Head of caudate nucleus (tissue), 42 donors: ENCODE measurements around the gene HMGCS2.
"Not testable (repeated sequence)": the region's sequence is repeated elsewhere in the genome, so short reads cannot be mapped to it uniquely, and the experiment has no call there.

Source experiments
- DNase-seq, 42 donors: peaks; one replicate each; pipeline versions ENCODE4 v3.0.0 to v3.0.0-alpha.2; 2020 to 2021; ENCODE audit warnings: mixed read lengths in 7 of 42
- intact Hi-C: fragments of 100-400 bp; cut with DNase I; formaldehyde crosslinking; loops from one replicate; pipeline ENCODE4 v1.15.0; 2022

Gene HMGCS2

DNA sequence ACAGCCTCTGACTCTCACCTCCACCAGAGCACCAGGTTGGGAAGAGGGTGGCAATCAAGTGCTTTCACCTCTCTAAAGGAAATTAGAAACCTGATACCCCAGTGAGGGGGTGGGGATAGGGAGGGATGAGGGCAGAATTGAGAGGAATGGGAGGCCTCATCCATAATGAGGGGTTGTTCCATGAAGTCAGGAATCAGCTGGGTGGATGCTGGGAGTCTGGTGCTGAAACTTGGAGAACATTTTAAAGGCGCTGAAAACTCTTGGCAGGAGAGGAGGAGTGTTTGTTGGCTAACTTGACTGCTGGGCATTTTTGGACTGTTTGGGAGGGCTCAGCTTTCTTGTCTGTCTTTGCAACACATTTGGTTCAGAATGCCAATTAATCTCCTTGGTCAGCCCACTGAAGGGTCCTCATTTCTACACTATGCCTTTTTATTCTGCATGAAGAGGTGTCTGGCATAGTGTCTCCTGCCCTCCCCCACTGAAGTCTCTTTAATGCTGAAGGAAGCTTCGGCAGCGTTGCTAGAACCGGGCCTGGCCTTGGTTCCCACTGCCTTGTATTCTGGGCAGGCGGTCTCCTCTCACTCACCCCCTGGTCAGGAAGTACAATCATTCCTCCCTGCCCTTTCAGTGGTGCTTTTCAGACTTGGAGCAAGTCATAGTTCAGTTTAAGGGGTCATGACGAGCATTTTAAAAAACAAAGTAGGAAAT lies 54.8 kb downstream of the HMGCS2 start:
- DNase-seq = peak in 22 of 42 donors; percentile 8 to 73 (median 40)
- intact Hi-C loops = no loop called here

DNA sequence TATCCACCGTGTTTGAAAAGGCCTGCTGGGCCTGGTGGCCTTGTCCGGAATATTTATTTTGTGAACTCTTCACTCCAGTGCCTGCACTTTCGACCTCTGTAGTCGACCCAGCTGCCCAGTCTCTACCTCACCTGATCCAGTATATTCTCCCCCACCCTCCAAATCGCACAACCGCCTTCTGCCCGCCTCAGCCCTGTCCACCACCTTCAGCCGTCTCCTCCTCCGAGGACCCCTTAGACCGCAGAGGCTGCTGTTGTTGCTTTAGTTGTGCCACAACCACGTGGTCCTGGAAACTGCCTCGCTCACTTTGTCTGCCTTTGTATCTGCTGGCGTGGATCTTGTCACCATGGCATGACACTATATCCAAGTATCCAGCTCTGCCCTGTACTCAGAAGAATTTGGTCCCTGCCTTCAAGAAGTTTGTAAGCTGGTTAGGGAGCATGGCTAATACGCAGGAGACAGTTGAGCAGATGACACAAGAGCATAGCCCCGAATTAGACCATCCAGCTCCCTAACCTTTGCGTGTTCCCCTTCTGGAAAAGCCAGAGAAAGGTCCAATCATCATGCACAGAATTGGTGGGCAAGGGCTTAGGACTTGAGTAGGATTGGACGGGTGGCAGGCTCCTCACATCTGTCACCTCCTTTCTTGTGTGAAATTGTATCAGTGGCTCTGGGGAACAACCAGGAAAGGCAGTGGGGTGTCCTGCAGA lies 55.5 kb downstream of the HMGCS2 start:
- peak in 31 of 42 donors; percentile 19 to 77 (median 46) for DNase-seq
- intact Hi-C loops = no loop called here

DNA sequence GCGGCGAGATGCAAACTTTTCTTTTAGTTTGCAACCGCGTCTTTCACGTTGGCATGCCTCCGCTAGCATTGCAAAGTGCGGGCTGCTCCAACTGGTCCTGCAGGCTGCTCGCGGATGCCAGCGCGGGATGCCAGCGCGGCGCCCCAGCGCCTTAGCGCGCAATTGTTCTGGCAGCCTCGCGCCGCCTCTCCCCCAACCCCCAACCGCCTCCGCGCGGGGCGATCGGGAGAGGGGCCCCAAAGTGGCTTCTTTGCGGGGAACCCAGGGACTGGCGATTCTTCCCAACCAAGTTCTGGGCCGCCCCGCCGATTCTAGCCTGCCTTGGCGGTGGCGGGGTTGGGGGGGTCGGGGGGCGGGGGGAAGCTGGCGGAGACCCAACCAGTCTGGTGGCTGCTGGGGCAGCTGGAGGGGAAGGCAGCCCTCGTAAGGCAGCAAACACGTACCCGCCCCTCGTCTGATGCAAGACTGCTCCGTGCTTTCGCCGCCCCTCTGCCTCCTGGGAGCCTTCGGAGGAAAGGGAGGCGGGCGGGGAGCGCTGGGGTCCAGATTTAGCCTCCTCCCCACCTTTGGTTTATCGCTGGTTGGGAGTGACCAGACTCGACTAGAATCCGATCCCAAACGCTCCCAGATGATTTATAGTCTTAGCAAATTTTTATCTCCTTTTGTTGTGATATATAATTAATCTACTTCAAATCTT lies 56.2 kb downstream of the HMGCS2 start:
- intact Hi-C loops = no loop called here
- peak in 41 of 42 donors; percentile 42 to 90 (median 72) for DNase-seq

DNA sequence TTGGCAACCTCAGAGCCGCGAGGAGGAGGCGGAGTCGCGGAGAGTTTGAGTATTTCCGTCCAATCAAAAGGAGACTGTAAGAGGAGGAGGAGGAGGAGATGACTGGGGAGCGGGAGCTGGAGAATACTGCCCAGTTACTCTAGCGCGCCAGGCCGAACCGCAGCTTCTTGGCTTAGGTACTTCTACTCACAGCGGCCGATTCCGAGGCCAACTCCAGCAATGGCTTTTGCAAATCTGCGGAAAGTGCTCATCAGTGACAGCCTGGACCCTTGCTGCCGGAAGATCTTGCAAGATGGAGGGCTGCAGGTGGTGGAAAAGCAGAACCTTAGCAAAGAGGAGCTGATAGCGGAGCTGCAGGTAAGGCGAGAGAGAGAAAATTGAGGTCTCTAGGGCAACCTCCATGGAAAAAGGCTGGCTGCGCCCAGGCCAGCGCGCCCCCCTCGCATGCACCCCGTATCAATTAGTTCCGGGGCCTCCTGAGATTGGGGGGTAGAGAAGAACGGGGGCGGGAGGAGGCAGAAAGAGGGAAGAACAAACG lies 56.8 kb downstream of the HMGCS2 start, which contains the start of gene PHGDH:
TSS of gene PHGDH (plus strand) at position 131 of the 538 bp plus-strand sequence. CDS start at position 220, 89 bp downstream.
- DNase-seq = peak; percentile 48 to 90 (median 74)
- intact Hi-C loops = no loop called here

GRCh38 chr1:119711356-119711803 lies 57.3 kb downstream of the HMGCS2 start:
- intact Hi-C loops, DNase-seq: not testable (repeated sequence)

DNA sequence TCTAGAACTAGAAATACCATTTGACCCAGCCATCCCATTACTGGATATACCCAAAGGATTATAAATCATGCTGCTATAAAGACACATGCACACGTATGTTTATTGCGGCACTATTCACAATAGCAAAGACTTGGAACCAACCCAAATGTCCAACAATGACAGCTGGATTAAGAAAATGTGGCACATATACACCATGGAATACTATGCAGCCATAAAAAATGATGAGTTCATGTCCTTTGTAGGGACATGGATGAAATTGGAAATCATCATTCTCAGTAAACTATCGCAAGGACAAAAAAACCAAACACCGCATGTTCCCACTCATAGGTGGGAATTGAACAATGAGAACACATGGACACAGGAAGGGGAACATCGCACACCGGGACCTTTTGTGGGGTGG lies 62.1 kb downstream of the HMGCS2 start:
- intact Hi-C loops, DNase-seq: not testable (repeated sequence)

- intact Hi-C loops = no loop called here
Measured at GRCh38 chr1:119703666-119704450, 64.8 kb downstream of the HMGCS2 start.

GRCh38 chr1:119702384-119702783 lies 66.3 kb downstream of the HMGCS2 start:
- no peak for DNase-seq
- intact Hi-C loops = no loop called here

More at GRCh38 chr1:119703666-119704450, 64.8 kb downstream of the HMGCS2 start:
- DNase-seq = no peak

GRCh38 chr1:119701659-119702058 lies 67.0 kb downstream of the HMGCS2 start:
- no peak for DNase-seq
- intact Hi-C loops = no loop called here

- no peak for DNase-seq
- intact Hi-C loops = no loop called here
Measured at GRCh38 chr1:119700326-119700725, 68.4 kb downstream of the HMGCS2 start.
